Epidermal melanocyte (primary cell): ENCODE data around the gene MYL12A.
"Not testable (repeated sequence)": the region's sequence is repeated elsewhere in the genome, so short reads cannot be mapped to it uniquely, and the experiment has no call there.

ENCODE experiments used
- DNase-seq: peaks from one replicate; pipeline ENCODE4 v3.0.0; 2011; ENCODE audit warnings: low spot score; ENCODE audit not compliant: insufficient read length

Gene MYL12A

DNA sequence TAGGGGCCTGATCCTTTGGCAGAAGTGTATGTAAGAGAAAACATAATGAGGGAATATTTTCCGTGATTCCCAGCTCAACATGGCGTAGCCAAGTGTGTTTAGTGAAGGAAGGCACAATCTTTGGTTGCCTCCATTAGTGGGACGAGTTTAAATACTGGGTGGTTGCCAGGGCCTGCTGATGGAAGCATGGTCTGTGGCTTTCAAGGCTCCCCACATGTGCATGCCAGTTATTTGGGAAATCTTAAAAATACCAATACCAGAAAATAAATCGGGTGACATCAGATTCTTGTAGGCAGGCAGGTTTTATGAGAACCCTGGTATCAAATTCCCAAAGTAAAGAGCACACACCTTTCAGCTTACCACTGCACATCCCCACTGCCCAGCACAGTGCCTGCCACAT, 7.1 kb downstream of the MYL12A start:
- no peak for DNase-seq

DNA sequence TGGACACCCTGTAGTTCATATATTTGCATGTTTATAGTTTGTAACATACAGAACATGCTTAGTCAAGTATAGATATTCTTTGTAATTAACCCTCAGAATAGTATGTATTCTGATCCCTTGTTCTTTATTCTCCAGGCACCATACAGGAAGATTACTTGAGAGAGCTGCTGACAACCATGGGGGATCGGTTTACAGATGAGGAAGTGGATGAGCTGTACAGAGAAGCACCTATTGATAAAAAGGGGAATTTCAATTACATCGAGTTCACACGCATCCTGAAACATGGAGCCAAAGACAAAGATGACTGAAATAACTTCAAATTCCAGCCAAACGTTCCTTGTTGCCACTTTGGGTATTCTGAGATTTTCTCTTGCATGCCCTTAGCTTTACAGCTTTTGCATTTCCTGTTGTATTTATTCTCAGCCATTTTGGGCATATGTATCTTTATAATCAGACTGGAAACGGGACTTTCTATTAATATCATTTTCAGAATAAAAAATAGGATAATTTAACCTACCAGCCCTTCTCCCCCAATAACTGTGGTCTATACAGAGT, 8.1 kb downstream of the MYL12A start:
- no peak for DNase-seq

DNA sequence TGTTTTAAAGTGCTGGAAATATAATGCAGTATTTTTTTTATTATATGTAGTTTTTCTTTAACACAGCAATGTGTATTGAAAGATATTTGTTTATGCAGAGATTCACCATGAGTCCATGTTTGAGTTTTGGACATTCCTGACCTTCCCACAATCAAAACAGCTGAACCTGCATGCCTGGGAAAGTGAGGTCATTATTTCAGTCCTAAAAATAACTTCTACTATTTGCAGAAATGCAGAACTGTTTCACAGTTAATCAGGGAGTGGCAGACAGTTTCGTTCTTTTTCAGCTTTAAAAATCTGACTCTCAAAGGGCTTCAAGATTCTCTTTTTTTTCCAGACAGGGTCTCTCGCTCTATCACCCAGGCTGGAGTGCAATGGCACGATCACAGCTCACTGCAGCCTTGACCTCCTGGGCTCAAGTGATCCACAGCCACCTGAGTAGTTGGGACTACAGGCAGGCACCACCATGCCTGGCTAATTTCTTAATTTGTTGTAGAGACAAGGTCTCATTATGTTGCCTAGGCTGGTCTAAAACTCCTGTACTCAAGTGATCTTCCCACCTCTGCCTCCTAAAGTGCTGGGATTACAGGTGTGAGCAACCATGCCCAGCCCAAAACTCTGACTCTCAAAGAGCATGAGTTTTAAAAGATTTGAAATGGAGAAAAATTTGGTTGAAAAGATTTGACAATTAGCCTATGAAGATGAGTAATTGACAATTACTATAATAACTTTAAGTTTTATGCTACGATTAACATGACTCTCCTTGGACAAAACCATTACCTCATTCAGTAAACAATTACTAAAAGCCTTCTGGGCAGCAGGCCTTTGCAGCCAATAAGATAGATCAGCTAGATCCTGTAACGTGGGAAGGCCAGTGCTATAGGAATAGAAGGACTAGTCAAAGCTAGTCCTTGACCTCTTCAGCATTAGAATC, 9.4 kb downstream of the MYL12A start:
- no peak for DNase-seq

DNA sequence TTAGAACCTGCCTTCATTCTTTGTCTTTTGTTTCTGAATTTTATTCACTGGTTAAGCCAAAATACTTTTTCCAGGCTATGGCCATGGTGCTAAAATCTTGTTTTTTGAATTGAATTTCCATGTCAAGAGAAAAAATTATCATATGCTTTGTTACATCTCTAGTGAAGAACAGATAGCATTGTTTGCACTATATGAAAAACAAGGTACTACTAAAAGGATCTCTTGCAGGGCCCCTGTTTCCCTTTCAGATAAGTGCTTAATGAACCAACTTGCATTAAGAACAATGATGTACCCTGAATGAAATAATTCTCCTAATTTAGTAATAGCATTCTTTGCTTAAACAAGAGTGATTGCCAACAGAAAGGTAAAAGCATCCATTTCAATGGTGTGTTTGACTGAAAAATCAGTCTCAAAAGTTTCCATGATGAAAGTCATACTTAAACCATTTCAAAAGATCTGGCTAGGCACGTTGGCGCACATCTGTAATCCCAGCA, 10.1 kb downstream of the MYL12A start:
- DNase-seq, result no peak

DNA sequence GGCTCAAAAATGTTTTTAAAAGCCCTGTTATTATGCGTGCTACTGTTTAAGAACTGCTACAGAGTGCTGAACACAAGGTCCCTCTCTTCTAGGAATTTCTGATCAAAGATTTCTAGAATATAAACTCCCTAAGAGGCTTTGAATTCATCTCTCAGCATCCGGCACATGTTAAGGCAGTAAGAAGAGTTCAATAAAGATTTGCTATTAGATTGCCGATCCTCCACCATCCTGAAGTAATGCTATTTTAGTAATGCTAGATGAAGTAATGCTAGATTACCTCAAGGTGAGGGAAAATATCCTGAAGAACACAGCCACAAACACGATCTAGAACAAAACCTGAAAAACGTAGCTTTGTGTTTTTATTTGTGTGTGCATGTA, 13.4 kb downstream of the MYL12A start:
- no peak for DNase-seq

DNA sequence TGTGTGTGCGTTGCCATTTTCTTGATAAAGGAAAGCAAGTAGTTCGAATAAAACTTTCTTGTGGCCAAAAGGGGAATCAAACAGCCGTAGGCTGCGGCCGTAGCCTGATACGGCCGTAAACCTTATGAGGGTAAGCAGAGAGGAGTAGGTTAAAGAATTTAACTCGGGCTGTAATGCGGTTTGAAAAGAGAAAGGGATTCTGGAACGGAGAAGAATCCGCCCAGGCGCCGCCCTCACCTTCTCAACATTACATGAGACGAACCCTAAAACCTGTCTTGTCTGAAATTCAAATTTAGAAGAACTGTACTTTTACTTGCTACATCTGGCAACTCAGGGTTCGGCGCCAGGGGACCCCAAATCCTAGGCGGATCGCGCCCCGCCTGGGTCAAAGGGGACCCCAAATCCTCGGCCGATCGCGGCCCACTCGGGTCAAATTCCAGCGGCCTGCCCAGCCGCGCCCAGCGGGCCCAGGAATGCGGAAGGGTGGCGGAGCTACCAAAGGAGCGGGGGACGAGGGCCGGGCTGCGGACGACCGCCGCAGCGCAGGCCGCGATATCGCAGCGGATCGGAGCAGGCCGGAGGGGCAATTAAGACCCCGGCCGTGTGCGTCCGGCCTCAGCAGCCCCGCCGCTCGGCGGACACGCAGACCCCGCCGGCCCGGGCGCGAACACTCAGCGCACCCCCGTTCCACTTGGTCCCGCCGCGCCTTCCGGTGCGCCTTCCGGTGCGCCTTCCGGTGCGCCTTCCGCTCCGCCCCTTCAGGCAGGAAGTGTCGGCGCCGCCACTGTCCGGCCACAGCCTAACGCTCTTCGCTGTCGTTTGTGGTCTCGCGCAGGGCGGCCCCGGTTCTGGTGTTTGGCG, 14.0 kb downstream of the MYL12A start, which contains the start of gene MYL12B:
TSS of gene MYL12B (plus strand) at position 761 of the 861 bp plus-strand sequence. CDS start 10,766 bp downstream, outside the sequence.
- peak; percentile 70 for DNase-seq

DNA sequence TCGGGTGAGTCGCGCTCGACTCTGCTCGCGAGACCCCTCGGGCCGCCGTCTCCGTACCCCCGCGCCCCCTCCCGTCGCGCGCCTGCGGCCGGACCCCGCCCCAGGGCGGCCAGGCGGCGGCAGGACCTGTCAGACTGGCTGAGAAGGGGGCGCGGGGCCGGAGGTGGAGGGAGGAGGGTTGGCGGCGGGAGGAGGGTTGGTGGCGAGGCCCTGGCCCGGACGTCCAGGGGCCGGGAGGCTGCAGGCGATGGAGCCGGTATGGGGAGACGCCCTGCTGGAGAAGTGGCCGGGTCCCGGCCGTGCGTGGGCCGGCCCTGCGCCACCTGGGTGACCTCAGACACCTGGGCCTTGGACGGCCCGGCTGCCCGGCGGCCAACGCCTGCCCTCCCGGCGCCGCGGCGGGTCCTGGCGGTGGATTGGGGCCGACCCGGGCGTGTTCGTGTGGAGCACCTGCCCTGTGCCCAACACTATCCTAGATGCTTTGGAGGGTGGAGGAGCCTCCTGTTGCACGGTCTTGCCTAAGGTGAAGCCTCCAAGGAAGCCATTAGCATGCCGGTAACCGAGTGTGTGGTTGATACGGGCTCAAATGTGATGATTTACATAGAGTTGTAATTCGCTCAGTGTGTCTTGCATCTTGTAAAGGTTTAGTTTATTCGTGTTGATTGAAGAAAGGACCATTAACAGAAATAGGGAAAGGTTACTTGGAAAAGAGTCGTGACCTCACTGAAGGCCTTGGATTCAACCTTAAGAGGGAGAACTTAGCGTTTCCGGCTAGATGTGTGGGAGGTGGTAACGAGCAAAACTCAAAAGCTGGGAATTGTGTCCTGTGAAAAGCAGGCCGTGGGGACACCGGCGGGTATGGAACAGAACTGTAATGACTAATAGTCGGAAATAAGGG, 14.9 kb downstream of the MYL12A start:
- no peak for DNase-seq

DNA sequence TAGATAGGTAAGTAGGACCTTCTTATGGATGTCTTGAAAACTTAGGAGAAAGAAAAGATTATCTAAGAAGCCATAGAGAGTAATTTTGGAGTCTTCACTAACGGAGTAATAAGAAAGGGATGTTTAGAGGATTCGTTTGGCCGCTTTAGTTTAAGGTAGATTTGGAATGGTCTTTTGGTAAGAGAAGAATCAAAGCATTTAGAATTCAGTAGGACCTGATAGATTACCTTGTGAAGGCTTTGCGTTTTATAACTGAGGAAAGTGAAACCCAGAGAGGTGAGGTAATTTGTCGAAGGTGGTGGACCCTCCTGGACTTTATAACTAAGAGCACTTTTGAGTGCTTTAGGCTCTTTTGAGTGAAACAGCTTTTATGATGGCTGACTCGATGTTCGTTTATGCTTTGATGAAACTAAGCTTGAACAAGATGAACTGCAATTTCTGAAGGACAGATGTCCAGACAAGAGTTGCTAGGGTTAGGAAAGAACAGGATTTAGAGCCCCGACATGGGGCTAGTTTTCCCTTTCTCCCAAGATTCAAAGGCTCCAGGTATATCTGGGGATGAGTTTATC, 15.6 kb downstream of the MYL12A start:
- DNase-seq, result no peak

DNA sequence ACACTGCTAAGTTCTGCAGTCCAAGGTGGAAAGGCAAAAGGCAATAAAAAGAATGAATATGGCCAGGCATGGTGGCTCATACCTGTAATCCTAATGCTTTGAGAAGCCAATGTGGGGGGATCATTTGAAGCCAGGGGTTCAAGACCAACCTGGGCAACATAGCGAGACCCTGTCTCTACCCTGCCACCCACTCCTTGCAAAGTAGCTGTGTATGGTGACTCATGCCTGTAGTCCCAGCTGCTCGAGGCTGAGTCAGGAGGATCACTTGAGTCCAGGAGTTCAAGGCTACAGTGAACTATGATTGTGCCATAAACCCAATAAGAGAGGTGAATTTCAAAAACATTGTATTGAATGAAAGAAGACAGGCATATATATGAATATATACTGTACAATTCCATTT, 16.8 kb downstream of the MYL12A start:
- DNase-seq, result no peak

DNA sequence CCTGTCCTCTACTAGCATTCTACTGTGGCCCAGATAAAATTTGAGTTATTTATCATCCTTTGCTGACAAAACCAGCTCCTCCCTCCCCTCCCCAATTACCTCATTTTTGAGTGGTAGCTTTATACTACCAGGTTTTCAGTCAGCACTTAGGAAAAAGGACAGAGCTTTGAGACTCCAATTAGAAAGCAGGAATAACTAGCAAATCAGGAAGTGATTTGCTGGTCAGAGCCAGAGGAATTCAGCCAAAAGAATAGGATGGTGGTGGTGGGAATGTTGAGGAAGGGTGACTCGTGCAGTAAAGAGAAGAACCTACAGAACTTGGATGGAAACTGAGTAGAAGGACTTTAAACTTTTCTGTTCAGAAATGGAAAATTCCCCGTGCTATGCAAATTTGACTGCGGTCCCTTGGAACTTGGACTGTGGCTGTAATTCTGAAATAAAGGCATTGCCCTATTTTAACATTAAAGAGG, 18.0 kb downstream of the MYL12A start:
- no peak for DNase-seq

DNA sequence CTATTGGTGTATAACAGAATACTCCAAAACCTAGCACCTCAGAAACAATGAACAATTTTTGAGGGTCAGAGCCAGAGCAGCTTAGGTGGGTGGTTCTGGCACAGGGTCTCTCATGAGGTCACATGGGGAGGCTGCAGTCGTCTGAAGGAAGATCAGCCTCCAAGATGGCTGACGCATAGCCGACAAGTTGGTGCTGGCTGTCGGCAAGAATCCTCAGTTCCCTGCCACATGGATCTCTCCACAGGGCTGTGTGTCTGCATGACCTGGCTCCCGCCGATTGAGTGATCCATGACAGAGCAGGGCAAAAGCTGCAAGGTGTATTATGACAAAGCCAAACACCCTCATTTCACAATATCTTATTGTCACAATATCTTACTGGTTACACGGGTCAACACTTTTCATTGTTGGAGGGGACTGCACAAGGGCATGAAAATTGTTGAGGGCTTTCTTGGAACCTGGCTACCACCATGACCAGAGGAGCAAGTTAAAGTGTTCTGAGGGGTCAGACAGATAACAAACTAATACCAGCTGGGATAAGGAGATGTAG, 18.5 kb downstream of the MYL12A start:
- DNase-seq, result no peak

DNA sequence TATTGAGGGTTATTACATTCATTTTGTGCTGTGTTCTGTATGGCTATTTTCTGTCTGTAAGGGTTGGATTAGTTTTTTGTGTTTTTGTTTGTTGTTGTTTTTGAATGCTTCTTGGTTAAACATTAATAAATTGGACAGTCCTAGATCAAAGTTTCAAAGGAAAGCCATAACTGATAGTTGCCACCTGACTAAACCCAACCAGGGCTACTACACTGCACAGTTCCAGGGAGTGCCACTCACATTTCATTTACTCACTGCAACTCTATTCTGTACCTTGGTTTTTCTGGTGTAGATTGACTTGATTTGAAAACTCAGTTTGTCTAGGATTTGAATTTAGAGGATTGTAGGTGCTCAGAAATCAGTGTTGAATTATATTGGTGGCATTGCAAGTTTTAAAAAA, 20.7 kb downstream of the MYL12A start:
- DNase-seq, result no peak

DNA sequence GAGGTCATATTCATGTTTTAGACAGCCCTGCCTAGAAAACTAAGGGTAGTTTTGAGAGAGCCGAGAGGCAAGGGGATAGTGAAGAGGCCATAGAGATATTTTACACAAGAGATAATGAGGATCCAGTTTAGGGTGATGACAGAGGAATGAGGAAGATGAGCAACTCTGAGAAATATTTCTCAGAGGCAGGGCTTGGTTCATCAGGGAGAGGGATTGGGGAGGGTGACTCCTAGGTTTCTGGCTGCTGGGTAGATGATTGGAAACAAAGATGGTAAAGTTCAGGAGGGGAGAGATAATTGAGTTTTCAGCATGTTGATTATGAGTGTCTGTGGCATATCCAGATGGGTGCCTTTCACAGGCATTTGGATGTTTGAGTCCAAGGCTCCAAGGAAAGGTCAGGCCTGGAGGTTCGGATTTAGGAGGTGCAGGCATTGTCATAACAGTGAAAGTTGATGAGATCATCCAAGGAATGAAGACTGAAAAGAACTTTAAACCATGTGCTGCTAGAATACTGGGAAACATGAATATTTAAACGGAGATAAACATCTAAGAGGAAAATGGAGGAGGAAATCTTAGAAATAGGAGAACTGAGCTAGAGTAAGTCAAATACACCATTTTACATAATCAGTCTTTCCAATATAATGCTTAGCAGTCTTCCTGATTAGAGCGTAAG, 21.8 kb downstream of the MYL12A start:
- no peak for DNase-seq

DNA sequence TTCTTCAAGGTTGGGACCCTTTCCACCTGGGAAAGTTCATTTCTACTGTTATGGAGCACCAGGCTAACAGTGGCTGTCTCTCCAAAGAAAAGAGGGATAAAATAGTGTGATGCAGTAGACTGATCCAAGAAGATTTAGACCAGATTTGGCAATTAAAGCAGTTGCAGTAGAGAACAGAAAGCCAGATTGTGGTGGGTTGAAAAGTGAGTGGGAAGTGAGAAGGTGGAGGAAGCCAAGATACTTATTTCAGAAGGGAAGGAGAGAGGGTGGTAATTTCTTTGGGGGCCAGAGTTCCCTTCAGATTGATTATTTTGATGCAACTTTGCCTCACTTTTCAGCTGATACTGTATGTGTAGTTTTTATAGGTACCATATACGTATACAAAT, 22.3 kb downstream of the MYL12A start:
- no peak for DNase-seq

DNA sequence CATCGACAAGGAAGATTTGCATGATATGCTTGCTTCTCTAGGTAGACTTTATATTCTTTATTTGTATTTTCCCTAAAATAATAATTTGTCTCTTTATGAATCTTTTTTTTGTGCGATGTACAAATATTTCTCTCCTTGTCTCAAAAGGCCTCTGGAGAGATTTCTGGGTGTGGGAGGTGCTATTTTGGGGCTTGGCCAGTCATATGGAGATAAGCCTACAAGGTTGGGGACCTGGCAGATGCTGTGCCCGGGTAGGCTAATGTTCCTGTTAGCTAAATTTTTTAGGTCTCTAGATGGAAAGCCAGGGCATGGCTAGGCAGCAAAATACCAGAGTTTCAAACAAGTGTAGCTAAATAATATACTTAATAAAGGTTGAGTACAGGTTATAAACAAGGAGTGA, 25.4 kb downstream of the MYL12A start:
- no peak for DNase-seq

DNA sequence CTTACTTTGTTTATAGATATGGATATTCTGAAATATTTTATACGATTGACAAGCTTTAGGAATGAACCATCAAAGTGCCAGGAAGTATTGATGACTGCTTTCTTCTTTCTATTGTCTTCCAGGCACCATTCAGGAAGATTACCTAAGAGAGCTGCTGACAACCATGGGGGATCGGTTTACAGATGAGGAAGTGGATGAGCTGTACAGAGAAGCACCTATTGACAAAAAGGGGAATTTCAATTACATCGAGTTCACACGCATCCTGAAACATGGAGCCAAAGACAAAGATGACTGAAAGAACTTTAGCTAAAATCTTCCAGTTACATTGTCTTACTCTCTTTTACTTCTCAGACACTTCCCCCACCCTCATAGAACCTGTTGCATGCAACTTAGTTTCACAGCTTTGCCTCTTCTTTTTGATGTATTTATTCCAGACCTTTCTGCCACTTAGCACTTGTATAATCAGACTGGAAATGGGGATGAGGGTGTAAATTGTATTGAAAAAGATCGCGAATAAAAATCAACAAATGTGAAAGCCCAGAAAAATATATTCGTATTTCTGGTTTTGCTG, 30.1 kb downstream of the MYL12A start:
- not testable (repeated sequence) for DNase-seq

DNA sequence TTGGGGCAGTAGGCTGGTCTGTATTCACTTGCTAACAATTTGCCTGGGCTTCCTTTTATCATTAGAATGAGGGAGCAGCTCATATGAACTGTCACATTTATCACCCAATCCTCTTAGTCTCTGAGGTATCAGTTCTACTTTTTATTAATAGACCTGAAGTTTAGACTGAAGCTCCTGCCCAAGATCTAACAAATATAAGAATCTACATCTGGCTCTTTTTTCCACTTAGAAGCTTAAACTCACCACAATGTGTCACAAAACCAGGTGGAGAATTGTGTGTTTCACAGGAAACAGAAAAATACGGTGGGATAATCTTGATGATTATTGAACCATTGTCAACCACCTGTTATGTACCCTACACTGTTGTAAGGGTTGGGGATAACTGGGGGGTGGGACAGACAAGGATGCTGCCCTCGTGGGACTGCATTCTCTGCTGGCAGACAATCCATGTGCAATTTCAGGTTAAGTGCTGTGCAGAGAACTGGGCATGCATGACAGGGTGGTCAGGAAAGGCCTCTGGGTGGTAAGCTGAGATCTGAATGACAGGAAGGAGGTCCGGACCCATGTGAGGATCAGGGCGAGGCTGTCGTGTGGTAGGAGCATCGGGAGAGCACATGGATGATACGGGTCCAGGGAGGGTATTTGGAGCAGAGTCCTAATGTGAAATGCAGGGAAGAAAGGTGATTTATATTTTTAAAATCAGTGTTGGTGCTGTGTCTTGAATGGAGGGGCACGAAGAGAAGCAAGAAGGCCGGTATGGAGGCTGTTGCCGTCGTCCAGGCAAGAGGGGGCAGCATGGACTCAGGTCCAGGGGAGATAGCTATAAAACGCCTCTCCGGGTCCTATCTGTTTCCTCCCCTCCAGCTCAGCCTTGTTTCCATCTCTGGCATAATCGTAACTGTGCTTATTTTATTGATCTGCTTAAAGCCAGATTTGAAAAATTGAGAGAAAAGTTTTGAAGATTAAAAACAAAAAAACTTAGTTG, 31.9 kb downstream of the MYL12A start:
- DNase-seq, result no peak
